Measurements from ENCODE around the gene SERGEF. TPM values are rescaled to one million over a fixed set of nuclear protein-coding genes. Genes with fewer than 3 reads are reported as not detected.

The SERGEF gene
- total and polyA plus RNA-seq, 10 donors, result 29.0 to 55.5 (median 38.8) TPM

DNA sequence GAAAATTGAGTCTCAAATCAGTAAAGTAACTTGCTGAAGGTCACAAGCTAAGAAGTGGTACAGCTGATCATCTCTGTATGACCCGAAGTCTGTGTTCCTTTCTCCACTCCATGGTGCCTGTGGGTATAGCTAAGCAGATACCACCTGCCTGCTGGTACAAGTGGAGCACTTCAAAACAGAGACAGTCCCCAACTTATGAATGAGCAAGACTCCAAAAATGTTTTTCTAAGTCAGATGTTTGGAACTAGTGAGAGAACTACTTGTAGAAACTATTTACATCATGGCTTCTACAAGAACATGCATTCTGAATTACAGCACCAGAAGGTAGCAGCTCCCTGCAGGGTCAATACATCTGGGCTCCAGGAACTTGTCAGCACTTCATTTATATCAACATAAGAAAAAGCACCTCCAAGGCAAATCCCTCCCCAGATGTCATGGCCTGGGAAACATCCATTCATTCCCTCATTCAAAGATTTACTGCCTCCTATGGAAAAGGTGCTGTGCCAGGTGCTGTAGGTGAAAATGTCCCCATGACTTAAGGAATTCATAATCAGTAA is 94.7 kb downstream of the SERGEF start:
- H3K27ac ChIP-seq, result no peak overlapping the region
- H3K36me3 ChIP-seq, result peaks cover 0 to 47% (median 4%) of the 10 kb centered on the region in 6 donors
- H3K4me3 ChIP-seq, result no peak overlapping the region
- 90 to 98% (median 95%) methylated on average over 1 of the region's 1 CpG for WGBS, 5 donors
- TF ChIP-seq, protein P1, sequence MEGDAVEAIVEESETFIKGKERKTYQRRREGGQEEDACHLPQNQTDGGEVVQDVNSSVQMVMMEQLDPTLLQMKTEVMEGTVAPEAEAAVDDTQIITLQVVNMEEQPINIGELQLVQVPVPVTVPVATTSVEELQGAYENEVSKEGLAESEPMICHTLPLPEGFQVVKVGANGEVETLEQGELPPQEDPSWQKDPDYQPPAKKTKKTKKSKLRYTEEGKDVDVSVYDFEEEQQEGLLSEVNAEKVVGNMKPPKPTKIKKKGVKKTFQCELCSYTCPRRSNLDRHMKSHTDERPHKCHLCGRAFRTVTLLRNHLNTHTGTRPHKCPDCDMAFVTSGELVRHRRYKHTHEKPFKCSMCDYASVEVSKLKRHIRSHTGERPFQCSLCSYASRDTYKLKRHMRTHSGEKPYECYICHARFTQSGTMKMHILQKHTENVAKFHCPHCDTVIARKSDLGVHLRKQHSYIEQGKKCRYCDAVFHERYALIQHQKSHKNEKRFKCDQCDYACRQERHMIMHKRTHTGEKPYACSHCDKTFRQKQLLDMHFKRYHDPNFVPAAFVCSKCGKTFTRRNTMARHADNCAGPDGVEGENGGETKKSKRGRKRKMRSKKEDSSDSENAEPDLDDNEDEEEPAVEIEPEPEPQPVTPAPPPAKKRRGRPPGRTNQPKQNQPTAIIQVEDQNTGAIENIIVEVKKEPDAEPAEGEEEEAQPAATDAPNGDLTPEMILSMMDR (IDR thresholded peaks at IDR 0.05 in 8 of 11, conservative IDR thresholded peaks at IDR 0.05 in 3 of 11), result no peak
- TF ChIP-seq POLR2A (IDR thresholded peaks at IDR 0.05) (no peak), POLR2AphosphoS5 (IDR thresholded peaks at IDR 0.05) (no peak)
- intact Hi-C loops (cut with DNase I; ENCODE audit: low total_unique reads), result no loop called here
- H3K27me3 ChIP-seq (replicated peaks in 1 of 7), result no peaks in the 10 kb centered on the region
- no peaks in the 10 kb centered on the region for H3K9me3 ChIP-seq
- DNase-seq, result no peak
- peaks cover 6 to 32% (median 22%) of the 10 kb centered on the region in 6 donors for H3K4me1 ChIP-seq

DNA sequence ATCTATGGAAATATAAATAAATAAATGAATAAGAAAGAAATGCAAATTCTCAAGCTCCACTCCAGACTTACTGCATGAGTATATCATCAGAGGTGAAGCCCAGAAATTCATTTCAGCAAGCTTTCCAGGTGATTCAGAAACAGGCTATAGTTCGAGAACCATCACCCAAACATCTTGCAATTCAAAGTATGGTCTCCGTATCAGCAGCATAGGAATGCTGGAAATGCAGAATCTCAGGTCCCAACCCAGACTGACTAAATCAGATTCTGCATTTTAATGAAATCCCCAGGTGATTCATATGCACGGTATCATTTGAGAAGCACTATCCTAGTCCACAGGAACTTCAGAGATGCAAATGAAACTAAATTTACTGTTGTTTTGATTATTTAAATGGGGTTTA is 95.3 kb downstream of the SERGEF start:
- no peaks in the 10 kb centered on the region for H3K27me3 ChIP-seq (replicated peaks in 1 of 7)
- 89 to 97% (median 93%) methylated on average over 3 of the region's 3 CpGs for WGBS, 5 donors
- H3K4me3 ChIP-seq, result no peak overlapping the region
- TF ChIP-seq, protein P1 (IDR thresholded peaks at IDR 0.05 in 8 of 11, conservative IDR thresholded peaks at IDR 0.05 in 3 of 11), result no peak
- TF ChIP-seq POLR2AphosphoS5 (IDR thresholded peaks at IDR 0.05) (no peak), POLR2A (IDR thresholded peaks at IDR 0.05) (no peak)
- H3K27ac ChIP-seq, result no peak overlapping the region
- no peak for DNase-seq
- intact Hi-C loops (cut with DNase I; ENCODE audit: low total_unique reads), result no loop called here
- peaks cover 0 to 41% (median 4%) of the 10 kb centered on the region in 6 donors for H3K36me3 ChIP-seq
- H3K9me3 ChIP-seq, result no peaks in the 10 kb centered on the region
- H3K4me1 ChIP-seq, result peaks cover 6 to 26% (median 16%) of the 10 kb centered on the region in 6 donors

DNA sequence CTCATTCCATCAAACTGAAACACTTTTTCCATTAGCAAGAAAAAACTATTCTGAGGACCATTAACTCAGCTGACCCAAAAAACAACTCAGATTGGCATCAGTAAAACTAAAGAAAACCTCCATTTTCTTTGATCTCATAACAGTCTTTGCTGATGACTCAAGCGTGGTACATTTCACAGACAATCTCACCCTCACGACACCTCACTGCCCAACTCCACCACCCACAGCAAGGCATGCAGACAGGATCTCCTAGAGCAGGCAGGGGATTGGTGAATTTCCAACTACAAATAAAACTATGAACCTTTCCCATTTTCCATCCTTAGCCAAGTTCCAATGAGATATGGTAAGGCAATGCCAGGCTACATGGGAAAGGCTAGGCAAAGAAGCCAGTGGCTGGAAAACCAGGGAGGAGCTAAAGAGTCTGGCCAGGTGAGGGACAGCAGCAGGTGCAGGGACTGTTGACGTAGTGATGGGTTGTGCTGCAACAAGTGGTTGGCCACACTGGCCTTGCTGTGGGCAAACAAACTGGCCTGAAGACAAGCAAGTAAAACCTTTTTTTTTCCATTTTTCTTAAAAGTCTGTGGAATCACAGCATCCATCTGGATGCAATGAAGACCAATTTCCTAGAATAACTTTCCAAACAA is 97.2 kb downstream of the SERGEF start:
- intact Hi-C loops (cut with DNase I; ENCODE audit: low total_unique reads), result no loop called here
- Histone ChIP-seq H3K36me3 (peaks cover 0 to 37% (median 4%) of the 10 kb centered on the region in 6 donors), H3K4me1 (peaks cover 0 to 6% (median 0%) of the 10 kb centered on the region in 6 donors), H3K27me3 (replicated peaks in 1 of 7) (no peaks in the 10 kb centered on the region), H3K27ac (no peak overlapping the region), H3K9me3 (no peaks in the 10 kb centered on the region), H3K4me3 (no peak overlapping the region)
- DNase-seq, result no peak
- TF ChIP-seq, protein P1 (IDR thresholded peaks at IDR 0.05 in 8 of 11, conservative IDR thresholded peaks at IDR 0.05 in 3 of 11), result no peak
- TF ChIP-seq POLR2A (IDR thresholded peaks at IDR 0.05) (no peak), POLR2AphosphoS5 (IDR thresholded peaks at IDR 0.05) (no peak)
- WGBS, 5 donors, result 84 to 93% (median 91%) methylated on average over 3 of the region's 3 CpGs

DNA sequence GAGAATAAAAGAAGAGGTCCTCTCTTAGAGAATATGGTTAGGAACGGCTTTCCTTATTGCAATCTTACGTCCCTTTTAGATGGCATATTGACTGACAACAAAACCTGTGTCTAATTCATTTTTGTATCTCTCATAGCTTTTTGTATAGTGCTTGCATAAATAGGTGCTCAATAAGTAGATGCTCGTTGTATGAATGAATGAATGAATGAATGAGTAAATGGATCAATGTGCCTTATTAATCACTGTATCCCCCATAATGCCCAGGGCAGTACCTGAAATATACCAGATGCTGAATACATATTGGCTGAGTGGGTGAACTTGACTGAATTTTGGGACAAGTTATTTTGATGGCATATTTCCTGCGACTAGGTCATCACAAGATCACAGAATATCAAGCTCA is 97.9 kb downstream of the SERGEF start:
- no peak for DNase-seq
- no peaks in the 10 kb centered on the region for H3K9me3 ChIP-seq
- peaks cover 0 to 37% (median 4%) of the 10 kb centered on the region in 6 donors for H3K36me3 ChIP-seq
- H3K4me1 ChIP-seq, result no peaks in the 10 kb centered on the region
- TF ChIP-seq POLR2AphosphoS5 (IDR thresholded peaks at IDR 0.05), result no peak
- TF ChIP-seq, protein P1 (IDR thresholded peaks at IDR 0.05 in 8 of 11, conservative IDR thresholded peaks at IDR 0.05 in 3 of 11), result no peak
- no peak for TF ChIP-seq POLR2A (IDR thresholded peaks at IDR 0.05)
- no peak overlapping the region for H3K4me3 ChIP-seq
- 93 to 98% (median 96%) methylated on average over 4 of the region's 4 CpGs for WGBS, 5 donors
- H3K27me3 ChIP-seq (replicated peaks in 1 of 7), result no peaks in the 10 kb centered on the region
- no peak overlapping the region for H3K27ac ChIP-seq
- intact Hi-C loops (cut with DNase I; ENCODE audit: low total_unique reads), result no loop called here

All from spleen (tissue), 11 donors.